Gastrocnemius medialis (tissue), 4 donors: ENCODE measurements around the gene RASSF5. TPM values are rescaled to one million over a fixed set of nuclear protein-coding genes. Genes with fewer than 3 reads are reported as not detected.

Source experiments
- ATAC-seq, 2 donors: fragments of 150-250 bp; one replicate each; pipeline ENCODE4 v1.9.1; 2016
- DNase-seq, 2 donors: peaks; one replicate each; pipeline ENCODE4 v3.0.0-alpha.2; 2019
- H3K27ac ChIP-seq, 4 donors: fragments of 200-600 bp; sonication (generic); 1 replicate in 1 of 4; 2 replicates in 3 of 4; pipeline ENCODE4 v1.5.1; 2016 to 2018; ENCODE audit warnings: mild to moderate bottlenecking in 2 of 4, moderate library complexity in 1 of 4
- H3K27me3 ChIP-seq, 3 donors: fragments of 200-600 bp; sonication (generic) in 2 of 3; 1 replicate in 1 of 3; 2 replicates in 2 of 3; pipeline versions ENCODE4 v1.5.1 to v1.6.0; 2016 to 2019; ENCODE audit warnings: mild to moderate bottlenecking in 1 of 3, moderate library complexity in 1 of 3
- H3K36me3 ChIP-seq, 2 donors: fragments of 200-600 bp; sonication (generic) in 1 of 2; one replicate each; pipeline ENCODE4 v1.5.1; 2017 to 2018
- H3K4me1 ChIP-seq, 2 donors: fragments of 200-600 bp; sonication (generic) in 1 of 2; one replicate each; pipeline ENCODE4 v1.5.1; 2016 to 2017; ENCODE audit warnings: mild to moderate bottlenecking in 2 of 2
- H3K4me3 ChIP-seq, 4 donors: fragments of 200-600 bp; sonication (generic) in 3 of 4; 1 replicate in 1 of 4; 2 replicates in 3 of 4; pipeline ENCODE4 v1.5.1; 2016 to 2019; ENCODE audit warnings: mild to moderate bottlenecking in 2 of 4
- H3K9me3 ChIP-seq, 3 donors: fragments of 200-600 bp; sonication (generic) in 2 of 3; 1 replicate in 1 of 3; 2 replicates in 2 of 3; pipeline ENCODE4 v1.5.1; 2016 to 2019
- POLR2A ChIP-seq, 2 donors: fragments of 450-650 bp; IDR thresholded peaks; one replicate each; pipeline ENCODE4 v1.6.1; 2017; ENCODE audit warnings: antibody characterized with exemption in 2 of 2, mild to moderate bottlenecking in 2 of 2, moderate library complexity in 2 of 2
- in situ Hi-C, 4 donors: fragments of 200-750 bp; cut with MboI; loops; one replicate each; pipeline versions ENCODE4 v1.15.0 to v1.8.0; 2017; ENCODE audit warnings: low sequenced_read_pairs in 4 of 4
- intact Hi-C: fragments of 100-400 bp; cut with DNase I; formaldehyde crosslinking; loops from one replicate; pipeline ENCODE4 v1.15.1; 2023; ENCODE audit warnings: low total_unique reads
- total RNA-seq, 4 donors: library from RNA; depleted of rRNA; stranded (reverse); fragments of >200 nt; gene quantifications; one replicate each; pipeline versions ENCODE4 v1.1.0 to v1.2.3, GENCODE V29; 2016
- TF ChIP-seq, protein P1 (sequence below), 5 experiments: fragments of 450-650 bp in 3 of 5; fragments of 200-600 bp in 2 of 5; sonication (generic) in 2 of 5; IDR thresholded peaks in 4 of 5; conservative IDR thresholded peaks in 1 of 5; 1 replicate in 4 of 5; 2 replicates in 1 of 5; pipeline ENCODE4 v1.5.1; 2016 to 2019; ENCODE audit warnings: antibody characterized with exemption in 5 of 5, mild to moderate bottlenecking in 3 of 5, moderate library complexity in 3 of 5

The RASSF5 gene
- total RNA-seq, 4 donors from 2014 or later, result 5.9 to 15.9 (median 9.4) TPM

DNA sequence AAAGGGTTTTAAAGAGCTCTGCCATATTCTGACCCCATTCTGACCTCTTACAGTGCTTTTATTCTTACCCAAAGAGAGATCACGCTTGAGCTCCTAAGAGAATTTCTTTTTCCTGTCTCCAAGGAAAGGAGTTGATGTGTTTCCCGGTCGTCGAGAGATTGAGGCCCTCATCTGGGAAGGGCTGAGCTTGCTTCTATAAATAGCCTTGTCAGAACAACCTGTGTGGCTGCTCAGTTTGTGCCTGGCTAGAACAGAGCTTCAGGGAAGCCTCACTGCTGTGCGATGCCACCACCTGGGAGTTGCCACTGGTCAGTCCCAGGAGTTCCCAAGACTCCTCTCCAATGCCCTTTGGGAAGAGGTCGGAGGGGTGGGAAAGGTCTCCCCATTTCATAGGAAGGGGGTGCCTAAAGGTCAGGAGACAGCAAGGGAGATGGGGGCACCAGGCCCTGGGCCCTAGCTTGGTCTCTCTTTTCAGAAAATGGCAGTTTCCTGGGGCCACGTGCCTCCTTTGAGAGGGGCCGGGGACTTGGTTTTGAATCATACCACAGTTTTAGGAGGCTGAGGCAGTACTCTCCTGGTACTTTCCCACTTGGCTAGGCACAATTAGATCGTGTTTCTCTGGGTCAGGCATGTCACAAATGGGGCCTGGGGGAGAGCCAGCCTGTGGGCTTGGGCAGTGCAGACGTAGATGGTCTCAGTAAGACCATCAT, 52.8 kb downstream of the RASSF5 start:
- H3K27ac ChIP-seq, result peak overlapping the region; percentile 56 to 82 (median 66)
- TF ChIP-seq POLR2A (IDR thresholded peaks at IDR 0.05), result no peak
- TF ChIP-seq, protein P1, sequence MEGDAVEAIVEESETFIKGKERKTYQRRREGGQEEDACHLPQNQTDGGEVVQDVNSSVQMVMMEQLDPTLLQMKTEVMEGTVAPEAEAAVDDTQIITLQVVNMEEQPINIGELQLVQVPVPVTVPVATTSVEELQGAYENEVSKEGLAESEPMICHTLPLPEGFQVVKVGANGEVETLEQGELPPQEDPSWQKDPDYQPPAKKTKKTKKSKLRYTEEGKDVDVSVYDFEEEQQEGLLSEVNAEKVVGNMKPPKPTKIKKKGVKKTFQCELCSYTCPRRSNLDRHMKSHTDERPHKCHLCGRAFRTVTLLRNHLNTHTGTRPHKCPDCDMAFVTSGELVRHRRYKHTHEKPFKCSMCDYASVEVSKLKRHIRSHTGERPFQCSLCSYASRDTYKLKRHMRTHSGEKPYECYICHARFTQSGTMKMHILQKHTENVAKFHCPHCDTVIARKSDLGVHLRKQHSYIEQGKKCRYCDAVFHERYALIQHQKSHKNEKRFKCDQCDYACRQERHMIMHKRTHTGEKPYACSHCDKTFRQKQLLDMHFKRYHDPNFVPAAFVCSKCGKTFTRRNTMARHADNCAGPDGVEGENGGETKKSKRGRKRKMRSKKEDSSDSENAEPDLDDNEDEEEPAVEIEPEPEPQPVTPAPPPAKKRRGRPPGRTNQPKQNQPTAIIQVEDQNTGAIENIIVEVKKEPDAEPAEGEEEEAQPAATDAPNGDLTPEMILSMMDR (IDR thresholded peaks at IDR 0.05 in 4 of 5, conservative IDR thresholded peaks at IDR 0.05 in 1 of 5), result no peak
- peak; percentile 76 to 78 for ATAC-seq

GRCh38 chr1:206563367-206564207, 56.3 kb downstream of the RASSF5 start:
- H3K9me3 ChIP-seq, result no peaks in the 10 kb centered on the region
- intact Hi-C loops, result no loop called here
- H3K4me3 ChIP-seq, result no peak overlapping the region
- peaks cover 14 to 24% of the 10 kb centered on the region in 2 donors for H3K4me1 ChIP-seq
- in situ Hi-C loops, result no loop called here
- H3K27ac ChIP-seq, result no peak overlapping the region
- no peak for DNase-seq
- H3K36me3 ChIP-seq, result no peaks in the 10 kb centered on the region
- TF ChIP-seq, protein P1 (IDR thresholded peaks at IDR 0.05 in 4 of 5, conservative IDR thresholded peaks at IDR 0.05 in 1 of 5), result no peak
- no peak for TF ChIP-seq POLR2A (IDR thresholded peaks at IDR 0.05)
- ATAC-seq, result no peak
- no peaks in the 10 kb centered on the region for H3K27me3 ChIP-seq

More for the DNA sequence above, 52.8 kb downstream of the RASSF5 start:
- Histone ChIP-seq H3K4me3 (no peak overlapping the region), H3K27me3 (no peaks in the 10 kb centered on the region), H3K4me1 (peaks cover 26 to 46% of the 10 kb centered on the region in 2 donors), H3K9me3 (no peaks in the 10 kb centered on the region), H3K36me3 (no peaks in the 10 kb centered on the region)
- intact Hi-C loops, result no loop called here
- in situ Hi-C loops, result no loop called here
- peak; percentile 37 to 55 for DNase-seq

GRCh38 chr1:206565995-206566394, 58.7 kb downstream of the RASSF5 start:
- no peak overlapping the region for H3K4me3 ChIP-seq
- no peaks in the 10 kb centered on the region for H3K4me1 ChIP-seq
- in situ Hi-C loops, result no loop called here
- ATAC-seq, result peak; percentile 8 to 25
- intact Hi-C loops, result no loop called here
- no peaks in the 10 kb centered on the region for H3K27me3 ChIP-seq
- TF ChIP-seq POLR2A (IDR thresholded peaks at IDR 0.05), result no peak
- TF ChIP-seq, protein P1 (IDR thresholded peaks at IDR 0.05 in 4 of 5, conservative IDR thresholded peaks at IDR 0.05 in 1 of 5), result no peak
- no peak overlapping the region for H3K27ac ChIP-seq
- no peaks in the 10 kb centered on the region for H3K9me3 ChIP-seq
- H3K36me3 ChIP-seq, result no peaks in the 10 kb centered on the region
- no peak for DNase-seq

DNA sequence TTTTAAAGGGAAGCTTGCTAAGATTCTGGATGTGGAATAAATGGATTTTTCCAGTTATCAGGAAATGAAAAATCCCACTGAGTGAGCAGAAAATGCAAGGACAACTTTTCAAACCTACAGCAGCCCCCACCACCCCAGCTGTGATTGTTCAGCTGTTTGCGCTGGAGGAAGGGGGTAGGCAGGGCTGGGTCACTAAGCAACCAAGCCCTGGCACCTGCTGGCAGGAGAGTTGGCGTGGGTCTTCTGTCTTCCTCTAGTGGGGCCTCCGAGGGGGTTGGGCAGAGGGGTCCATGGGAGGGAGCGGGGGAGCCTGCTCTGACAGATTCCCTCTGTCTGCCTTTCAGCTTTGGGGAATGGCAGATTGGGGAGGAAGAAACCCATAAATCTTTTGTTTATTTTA, 59.7 kb downstream of the RASSF5 start:
- no peaks in the 10 kb centered on the region for H3K27me3 ChIP-seq
- no peaks in the 10 kb centered on the region for H3K36me3 ChIP-seq
- no peak for DNase-seq
- no peak overlapping the region for H3K4me3 ChIP-seq
- no peak overlapping the region for H3K27ac ChIP-seq
- no peaks in the 10 kb centered on the region for H3K4me1 ChIP-seq
- ATAC-seq, result no peak
- no peaks in the 10 kb centered on the region for H3K9me3 ChIP-seq
- intact Hi-C loops, result no loop called here
- TF ChIP-seq, protein P1 (IDR thresholded peaks at IDR 0.05 in 4 of 5, conservative IDR thresholded peaks at IDR 0.05 in 1 of 5), result no peak
- in situ Hi-C loops, result no loop called here
